SK-N-SH (cell line): ENCODE measurements around the gene CELF4. TPM values are rescaled to one million over a fixed set of nuclear protein-coding genes. Genes with fewer than 3 reads are reported as not detected.

Experiments used
- CTCF ChIA-PET: fragments of 300-600, 350-600 bp; formaldehyde crosslinking; extraction: SDS; loops from one replicate; lab custom pipeline; 2021; lab: Yijun Ruan, JAX
- POLR2A ChIA-PET: fragments of 350-600 bp; sonication (Branson Sonifier 250); formaldehyde crosslinking; extraction: SDS; loops from one replicate; lab custom pipeline; 2020; ENCODE audit warnings: antibody characterized with exemption, inconsistent platforms; lab: Yijun Ruan, JAX
- DNase-seq: peaks from one replicate; pipeline ENCODE4 v3.0.0; 2012
- H2AFZ ChIP-seq: fragments of 200-600 bp; sonication (generic); 2 replicates; pipeline ENCODE4 v1.8.1; 2016; ENCODE audit warnings: antibody characterized with exemption, mild to moderate bottlenecking, low read depth
- H3F3A ChIP-seq: fragments of 200-600 bp; sonication (generic); replicated peaks from 2 replicates; pipeline ENCODE3; 2016; ENCODE audit warnings: antibody characterized with exemption, mild to moderate bottlenecking; ENCODE audit not compliant: insufficient read depth
- H3K27ac ChIP-seq, 2 experiments: fragments of 200-500 bp in 1 of 2; fragments of 200-600 bp in 1 of 2; sonication (Bioruptor generic) in 1 of 2; sonication (generic), shearing (Covaris generic) in 1 of 2; 2 replicates each; pipeline versions ENCODE4 v1.5.1 to v1.6.1; 2014 to 2016; ENCODE audit warnings: low read depth in 2 of 2, inconsistent platforms in 1 of 2, low read length in 1 of 2, mild to moderate bottlenecking in 1 of 2, mixed read lengths in 1 of 2
- H3K27me3 ChIP-seq: fragments of 200-600 bp; sonication (generic), shearing (Covaris generic); 2 replicates; pipeline ENCODE4 v1.6.1; 2016; ENCODE audit warnings: mixed run types; ENCODE audit not compliant: insufficient read depth
- H3K36me3 ChIP-seq, 2 experiments: fragments of 200-500 bp in 1 of 2; fragments of 200-600 bp in 1 of 2; sonication (Bioruptor generic) in 1 of 2; sonication (generic) in 1 of 2; replicated peaks in 1 of 2; 2 replicates each; pipeline versions ENCODE3 to v1.5.1; 2014 to 2016; ENCODE audit warnings: low read length in 1 of 2, mild to moderate bottlenecking in 1 of 2; ENCODE audit not compliant: insufficient read depth in 2 of 2, control insufficient read depth in 1 of 2
- H3K4me1 ChIP-seq, 2 experiments: fragments of 200-500 bp in 1 of 2; fragments of 200-600 bp in 1 of 2; sonication (Bioruptor generic) in 1 of 2; sonication (generic), shearing (Covaris generic) in 1 of 2; 2 replicates each; pipeline versions ENCODE4 v1.5.1 to v1.6.1; 2014 to 2016; ENCODE audit warnings: low read depth in 1 of 2, low read length in 1 of 2, mixed run types in 1 of 2; ENCODE audit not compliant: insufficient read depth in 2 of 2, control insufficient read depth in 1 of 2
- H3K4me2 ChIP-seq: fragments of 200-600 bp; sonication (generic), shearing (Covaris generic); 2 replicates; pipeline ENCODE4 v1.6.1; 2017; ENCODE audit warnings: mixed run types
- H3K4me3 ChIP-seq, 2 experiments: fragments of 200-500 bp in 1 of 2; fragments of 200-600 bp in 1 of 2; sonication (Bioruptor generic) in 1 of 2; sonication (generic), shearing (Covaris generic) in 1 of 2; 2 replicates each; pipeline versions ENCODE4 v1.5.1 to v1.8.1; 2014 to 2016; ENCODE audit warnings: low read depth in 2 of 2, inconsistent platforms in 1 of 2, low read length in 1 of 2, mild to moderate bottlenecking in 1 of 2, mixed read lengths in 1 of 2, moderate library complexity in 1 of 2
- H3K79me2 ChIP-seq: fragments of 200-600 bp; sonication (generic); 2 replicates; pipeline ENCODE4 v1.8.1; 2017; ENCODE audit warnings: mild to moderate bottlenecking; ENCODE audit not compliant: insufficient read depth
- H3K9ac ChIP-seq: fragments of 200-600 bp; sonication (generic); 2 replicates; pipeline ENCODE4 v1.6.1; 2017; ENCODE audit warnings: mixed run types
- H3K9me2 ChIP-seq: fragments of 200-600 bp; sonication (generic); 2 replicates; pipeline ENCODE4 v1.6.1; 2017; ENCODE audit warnings: mixed run types
- H3K9me3 ChIP-seq: fragments of 200-600 bp; sonication (generic); 2 replicates; pipeline ENCODE4 v1.6.1; 2017; ENCODE audit warnings: mixed run types, mild to moderate bottlenecking, moderate library complexity
- H4K20me1 ChIP-seq: fragments of 200-600 bp; sonication (generic); 2 replicates; pipeline ENCODE4 v1.6.1; 2017; ENCODE audit warnings: mild to moderate bottlenecking, mixed run types; ENCODE audit not compliant: insufficient read depth
- CHD2 ChIP-seq: fragments of 150-350 bp; IDR thresholded peaks from 2 replicates; pipeline ENCODE4 v1.6.1; 2018; ENCODE audit warnings: low read length; ENCODE audit not compliant: partially characterized antibody
- CTCF ChIP-seq: fragments of 200-600 bp; sonication (generic); IDR thresholded peaks from 2 replicates; pipeline ENCODE4 v1.6.1; 2017; ENCODE audit warnings: antibody characterized with exemption, mild to moderate bottlenecking, moderate library complexity
- ELF1 ChIP-seq: IDR thresholded peaks from 2 replicates; pipeline ENCODE4 v1.4.0; 2012
- FOSL2 ChIP-seq: IDR thresholded peaks from 2 replicates; pipeline ENCODE4 v1.4.0; 2012; ENCODE audit warnings: low read depth, mild to moderate bottlenecking, moderate library complexity, borderline replicate concordance
- FOXJ3 ChIP-seq: sonication (generic); formaldehyde crosslinking; IDR thresholded peaks from 2 replicates; pipeline ENCODE4 v1.5.1; 2020; ENCODE audit warnings: mild to moderate bottlenecking, missing genetic modification reagents
- GABPA ChIP-seq: IDR thresholded peaks from 2 replicates; pipeline ENCODE4 v1.4.0; 2012; ENCODE audit warnings: low read depth, mild to moderate bottlenecking
- IRF3 ChIP-seq: fragments of 150-350 bp; IDR thresholded peaks from 2 replicates; pipeline ENCODE4 v1.6.1; 2016; ENCODE audit warnings: mild to moderate bottlenecking, low read depth, low read length
- MAX ChIP-seq: IDR thresholded peaks from 2 replicates; pipeline ENCODE4 v1.4.0; 2012; ENCODE audit warnings: low read depth
- MEF2A ChIP-seq: IDR thresholded peaks from 2 replicates; pipeline ENCODE4 v1.4.0; 2012; ENCODE audit warnings: low read depth, borderline replicate concordance
- NRF1 ChIP-seq: IDR thresholded peaks from 2 replicates; pipeline ENCODE4 v1.6.1; 2012; ENCODE audit warnings: low read depth, mild to moderate bottlenecking, low read length
- RCOR1 ChIP-seq: fragments of 150-350 bp; IDR thresholded peaks from 2 replicates; pipeline ENCODE4 v1.6.1; 2017; ENCODE audit warnings: antibody characterized with exemption, low read length
- RFX5 ChIP-seq: IDR thresholded peaks from 2 replicates; pipeline ENCODE4 v1.6.1; 2012; ENCODE audit warnings: mild to moderate bottlenecking, improper control_type of control experiment, low read length
- SIN3A ChIP-seq: IDR thresholded peaks from 2 replicates; pipeline ENCODE4 v1.6.1; 2012; ENCODE audit warnings: low read depth, mild to moderate bottlenecking, low read length, moderate library complexity, borderline replicate concordance
- SMC3 ChIP-seq: IDR thresholded peaks from 2 replicates; pipeline ENCODE4 v1.6.1; 2012; ENCODE audit warnings: low read depth, low read length, improper control_type of control experiment
- TAF1 ChIP-seq: IDR thresholded peaks from 2 replicates; pipeline ENCODE4 v1.6.1; 2012; ENCODE audit warnings: low read depth, mild to moderate bottlenecking, low read length, moderate library complexity, borderline replicate concordance
- TCF12 ChIP-seq: IDR thresholded peaks from 2 replicates; pipeline ENCODE4 v1.4.0; 2012
- YY1 ChIP-seq: IDR thresholded peaks from 2 replicates; pipeline ENCODE4 v1.4.0; 2012; ENCODE audit warnings: low read depth, mild to moderate bottlenecking
- WGBS: methylation state at CpG from one replicate; pipeline ENCODE4 v1.1.6; 2017; ENCODE audit warnings: low lambda C conversion rate; 5-methylcytosine and 5-hydroxymethylcytosine counted together
- polyA plus RNA-seq, 3 experiments: library from polyadenylated mRNA; depleted of rRNA; stranded (reverse); fragments of >200 nt; gene quantifications; 2 replicates each; pipeline ENCODE4 v1.2.3, GENCODE V29; 2012
- TF ChIP-seq, protein P1 (sequence below): IDR thresholded peaks from 2 replicates; pipeline ENCODE4 v1.4.0; 2012; ENCODE audit warnings: low read depth, borderline replicate concordance
- TF ChIP-seq, protein P2 (sequence below): IDR thresholded peaks from 2 replicates; pipeline ENCODE4 v1.4.0; 2012; ENCODE audit warnings: low read depth, borderline replicate concordance
- TF ChIP-seq, protein P3 (sequence below): IDR thresholded peaks from 2 replicates; pipeline ENCODE4 v1.6.1; 2012; ENCODE audit warnings: mild to moderate bottlenecking, low read depth, low read length, moderate library complexity

CELF4 gene
- polyA plus RNA-seq, 1 of the 3 experiments (the other 2 are of a cell fraction), result 0.26 TPM

DNA sequence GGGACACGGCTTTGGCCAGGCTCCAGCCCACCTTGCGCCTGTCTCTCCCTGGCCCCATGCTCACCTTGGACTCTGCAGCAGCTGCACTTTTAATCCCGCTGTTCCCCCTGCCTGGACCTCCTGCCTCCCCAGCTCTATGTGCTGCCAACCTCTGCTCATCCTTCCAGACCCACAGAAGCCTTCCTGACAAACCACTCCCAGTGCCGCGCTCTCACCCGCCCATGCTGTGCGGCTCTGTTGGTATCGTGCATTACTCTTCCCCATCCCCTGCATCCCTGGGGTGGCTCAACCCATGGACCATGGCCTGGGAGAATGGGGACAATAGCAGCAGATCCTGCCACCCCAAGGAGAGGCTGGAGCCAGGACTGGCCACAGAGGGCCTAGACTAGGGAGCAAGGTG lies 303.6 kb downstream of the CELF4 start:
- Histone ChIP-seq H3K27ac (no peak overlapping the region; a peak in 1 of 4 replicates), H3K9me3 (no peaks in the 10 kb centered on the region), H4K20me1 (no peaks in the 10 kb centered on the region), H3K4me2 (no peak overlapping the region), H3K4me1 (peaks cover 0 to 24% of the 10 kb centered on the region in 2 experiments; a peak in 1 of 4 replicates), H2AFZ (no peak overlapping the region), H3K79me2 (no peaks in the 10 kb centered on the region)
- TF ChIP-seq RFX5 (no peak), CHD2 (no peak), MEF2A (no peak), TCF12 (no peak), YY1 (no peak), SMC3 (no peak), TAF1 (no peak), IRF3 (no peak), CTCF (no peak), ELF1 (no peak), FOSL2 (no peak), GABPA (no peak), SIN3A (no peak), RCOR1 (no peak), NRF1 (no peak), MAX (no peak), FOXJ3 (CRISPR knock-in tag) (no peak)
- TF ChIP-seq, protein P1, sequence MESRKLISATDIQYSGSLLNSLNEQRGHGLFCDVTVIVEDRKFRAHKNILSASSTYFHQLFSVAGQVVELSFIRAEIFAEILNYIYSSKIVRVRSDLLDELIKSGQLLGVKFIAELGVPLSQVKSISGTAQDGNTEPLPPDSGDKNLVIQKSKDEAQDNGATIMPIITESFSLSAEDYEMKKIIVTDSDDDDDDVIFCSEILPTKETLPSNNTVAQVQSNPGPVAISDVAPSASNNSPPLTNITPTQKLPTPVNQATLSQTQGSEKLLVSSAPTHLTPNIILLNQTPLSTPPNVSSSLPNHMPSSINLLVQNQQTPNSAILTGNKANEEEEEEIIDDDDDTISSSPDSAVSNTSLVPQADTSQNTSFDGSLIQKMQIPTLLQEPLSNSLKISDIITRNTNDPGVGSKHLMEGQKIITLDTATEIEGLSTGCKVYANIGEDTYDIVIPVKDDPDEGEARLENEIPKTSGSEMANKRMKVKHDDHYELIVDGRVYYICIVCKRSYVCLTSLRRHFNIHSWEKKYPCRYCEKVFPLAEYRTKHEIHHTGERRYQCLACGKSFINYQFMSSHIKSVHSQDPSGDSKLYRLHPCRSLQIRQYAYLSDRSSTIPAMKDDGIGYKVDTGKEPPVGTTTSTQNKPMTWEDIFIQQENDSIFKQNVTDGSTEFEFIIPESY, result no peak
- TF ChIP-seq, protein P2, sequence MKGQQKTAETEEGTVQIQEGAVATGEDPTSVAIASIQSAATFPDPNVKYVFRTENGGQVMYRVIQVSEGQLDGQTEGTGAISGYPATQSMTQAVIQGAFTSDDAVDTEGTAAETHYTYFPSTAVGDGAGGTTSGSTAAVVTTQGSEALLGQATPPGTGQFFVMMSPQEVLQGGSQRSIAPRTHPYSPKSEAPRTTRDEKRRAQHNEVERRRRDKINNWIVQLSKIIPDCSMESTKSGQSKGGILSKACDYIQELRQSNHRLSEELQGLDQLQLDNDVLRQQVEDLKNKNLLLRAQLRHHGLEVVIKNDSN, result no peak
- TF ChIP-seq, protein P3, sequence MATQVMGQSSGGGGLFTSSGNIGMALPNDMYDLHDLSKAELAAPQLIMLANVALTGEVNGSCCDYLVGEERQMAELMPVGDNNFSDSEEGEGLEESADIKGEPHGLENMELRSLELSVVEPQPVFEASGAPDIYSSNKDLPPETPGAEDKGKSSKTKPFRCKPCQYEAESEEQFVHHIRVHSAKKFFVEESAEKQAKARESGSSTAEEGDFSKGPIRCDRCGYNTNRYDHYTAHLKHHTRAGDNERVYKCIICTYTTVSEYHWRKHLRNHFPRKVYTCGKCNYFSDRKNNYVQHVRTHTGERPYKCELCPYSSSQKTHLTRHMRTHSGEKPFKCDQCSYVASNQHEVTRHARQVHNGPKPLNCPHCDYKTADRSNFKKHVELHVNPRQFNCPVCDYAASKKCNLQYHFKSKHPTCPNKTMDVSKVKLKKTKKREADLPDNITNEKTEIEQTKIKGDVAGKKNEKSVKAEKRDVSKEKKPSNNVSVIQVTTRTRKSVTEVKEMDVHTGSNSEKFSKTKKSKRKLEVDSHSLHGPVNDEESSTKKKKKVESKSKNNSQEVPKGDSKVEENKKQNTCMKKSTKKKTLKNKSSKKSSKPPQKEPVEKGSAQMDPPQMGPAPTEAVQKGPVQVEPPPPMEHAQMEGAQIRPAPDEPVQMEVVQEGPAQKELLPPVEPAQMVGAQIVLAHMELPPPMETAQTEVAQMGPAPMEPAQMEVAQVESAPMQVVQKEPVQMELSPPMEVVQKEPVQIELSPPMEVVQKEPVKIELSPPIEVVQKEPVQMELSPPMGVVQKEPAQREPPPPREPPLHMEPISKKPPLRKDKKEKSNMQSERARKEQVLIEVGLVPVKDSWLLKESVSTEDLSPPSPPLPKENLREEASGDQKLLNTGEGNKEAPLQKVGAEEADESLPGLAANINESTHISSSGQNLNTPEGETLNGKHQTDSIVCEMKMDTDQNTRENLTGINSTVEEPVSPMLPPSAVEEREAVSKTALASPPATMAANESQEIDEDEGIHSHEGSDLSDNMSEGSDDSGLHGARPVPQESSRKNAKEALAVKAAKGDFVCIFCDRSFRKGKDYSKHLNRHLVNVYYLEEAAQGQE, result no peak
- TF ChIP-seq, all 33 proteins: peak for 0
- H3K27me3 ChIP-seq, result no peaks in the 10 kb centered on the region; the same call in 1 of the 2 replicates
- H3K4me3 ChIP-seq, result no peak overlapping the region
- H3F3A ChIP-seq, result no peaks in the 10 kb centered on the region
- POLR2A ChIA-PET, result interaction anchor here (0.9 kb wide), 1 partner anchor 434 kb away, joined by 3 read pairs; no protein-coding TSS in a partner anchor
- WGBS, result 74% methylated on average over 8 of the region's 8 CpGs
- no peak overlapping the region for H3K9ac ChIP-seq
- CTCF ChIA-PET, result interaction anchor here (1.0 to 1.2 kb wide), 2 partner anchors 14 to 16 kb away, joined by 3 read pairs; no protein-coding TSS in a partner anchor
- no peaks in the 10 kb centered on the region for H3K36me3 ChIP-seq
- H3K9me2 ChIP-seq, result no peaks in the 10 kb centered on the region
- no peak for DNase-seq
